Suprapubic skin (tissue), 3 donors: Measurements from ENCODE around the gene KCTD5.
"Not testable (repeated sequence)": the region's sequence is repeated elsewhere in the genome, so short reads cannot be mapped to it uniquely, and the experiment has no call there.

Source experiments
- POLR2A ChIP-seq, 2 donors: fragments of 450-650 bp; IDR thresholded peaks; one replicate each; pipeline ENCODE4 v1.6.1; 2017; ENCODE audit warnings: antibody characterized with exemption in 2 of 2, mild to moderate bottlenecking in 2 of 2, moderate library complexity in 2 of 2
- TF ChIP-seq, protein P1 (sequence below), 2 donors: fragments of 200-600 bp in 1 of 2; fragments of 450-650 bp in 1 of 2; sonication (generic) in 1 of 2; IDR thresholded peaks; one replicate each; pipeline ENCODE4 v1.5.1; 2016 to 2019; ENCODE audit warnings: antibody characterized with exemption in 2 of 2, mild to moderate bottlenecking in 1 of 2, moderate library complexity in 1 of 2

DNA sequence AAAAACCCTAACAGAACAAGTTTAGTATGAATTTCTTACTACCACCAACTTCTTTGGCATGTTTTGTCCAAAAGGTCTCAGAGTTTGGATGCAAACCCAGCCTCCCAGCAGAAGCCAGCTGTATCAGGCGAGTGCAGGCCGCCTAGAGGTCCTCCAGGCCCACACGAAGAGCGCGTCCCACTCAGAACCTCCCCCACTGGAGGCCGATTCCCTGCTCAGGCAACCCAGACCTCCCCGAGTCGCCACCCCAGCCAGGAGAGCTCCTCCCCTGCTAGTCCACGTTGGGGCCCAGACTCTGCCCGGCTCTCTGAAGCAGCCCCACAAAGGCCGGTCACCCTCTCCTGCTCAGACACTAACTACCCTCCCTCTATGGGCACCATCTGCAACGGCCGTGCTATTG lies 28.4 kb upstream of the KCTD5 start:
- TF ChIP-seq, protein P1, sequence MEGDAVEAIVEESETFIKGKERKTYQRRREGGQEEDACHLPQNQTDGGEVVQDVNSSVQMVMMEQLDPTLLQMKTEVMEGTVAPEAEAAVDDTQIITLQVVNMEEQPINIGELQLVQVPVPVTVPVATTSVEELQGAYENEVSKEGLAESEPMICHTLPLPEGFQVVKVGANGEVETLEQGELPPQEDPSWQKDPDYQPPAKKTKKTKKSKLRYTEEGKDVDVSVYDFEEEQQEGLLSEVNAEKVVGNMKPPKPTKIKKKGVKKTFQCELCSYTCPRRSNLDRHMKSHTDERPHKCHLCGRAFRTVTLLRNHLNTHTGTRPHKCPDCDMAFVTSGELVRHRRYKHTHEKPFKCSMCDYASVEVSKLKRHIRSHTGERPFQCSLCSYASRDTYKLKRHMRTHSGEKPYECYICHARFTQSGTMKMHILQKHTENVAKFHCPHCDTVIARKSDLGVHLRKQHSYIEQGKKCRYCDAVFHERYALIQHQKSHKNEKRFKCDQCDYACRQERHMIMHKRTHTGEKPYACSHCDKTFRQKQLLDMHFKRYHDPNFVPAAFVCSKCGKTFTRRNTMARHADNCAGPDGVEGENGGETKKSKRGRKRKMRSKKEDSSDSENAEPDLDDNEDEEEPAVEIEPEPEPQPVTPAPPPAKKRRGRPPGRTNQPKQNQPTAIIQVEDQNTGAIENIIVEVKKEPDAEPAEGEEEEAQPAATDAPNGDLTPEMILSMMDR (IDR thresholded peaks at IDR 0.05) = not testable (repeated sequence)
- TF ChIP-seq POLR2A (IDR thresholded peaks at IDR 0.05) = not testable (repeated sequence)
